Adrenal gland (tissue), 12 donors: ENCODE results near the gene KASH5. TPM values are rescaled to one million over a fixed set of nuclear protein-coding genes. Genes with fewer than 3 reads are reported as not detected.
A peak's percentile ranks its signal among the peaks of the same experiment; 100 is the strongest.

Experiments
- DNase-seq, 7 donors: peaks; one replicate each; pipeline ENCODE4 v3.0.0-alpha.2; 2019 to 2020
- H3K27ac ChIP-seq, 5 donors: fragments of 200-600 bp; sonication (generic) in 4 of 5; 1 replicate in 3 of 5; 2 replicates in 2 of 5; pipeline versions ENCODE4 v1.5.1 to v1.8.0; 2016 to 2020; ENCODE audit warnings: mild to moderate bottlenecking in 1 of 5
- H3K27me3 ChIP-seq: fragments of 200-600 bp; 2 replicates; pipeline ENCODE4 v1.8.0; 2021
- H3K36me3 ChIP-seq, 2 donors: fragments of 200-600 bp; replicated peaks in 1 of 2; 1 replicate in 1 of 2; 2 replicates in 1 of 2; pipeline versions ENCODE4 v1.5.1 to v1.8.0; 2018 to 2022
- H3K4me1 ChIP-seq, 2 donors: fragments of 200-600 bp; replicated peaks in 1 of 2; 1 replicate in 1 of 2; 2 replicates in 1 of 2; pipeline versions ENCODE4 v1.5.1 to v1.8.0; 2018 to 2021
- H3K4me3 ChIP-seq, 4 donors: fragments of 200-600 bp; sonication (generic) in 3 of 4; one replicate each; pipeline ENCODE4 v1.5.1; 2016 to 2018
- H3K9me3 ChIP-seq, 3 donors: fragments of 200-600 bp; sonication (generic) in 1 of 3; replicated peaks in 1 of 3; 1 replicate in 2 of 3; 2 replicates in 1 of 3; pipeline versions ENCODE4 v1.5.1 to v1.8.0; 2016 to 2021
- POLR2A ChIP-seq, 2 donors: fragments of 450-650 bp; IDR thresholded peaks; one replicate each; pipeline ENCODE4 v1.6.1; 2017; ENCODE audit warnings: antibody characterized with exemption in 2 of 2, mild to moderate bottlenecking in 2 of 2, moderate library complexity in 1 of 2
- WGBS, 4 donors: extraction: QIAGEN DNeasy Blood & Tissue Kit in 2 of 4; methylation state at CpG; one replicate each; pipeline versions ENCODE4 v1.1.5 to v1.1.7; 2013 to 2017; 5-methylcytosine and 5-hydroxymethylcytosine counted together
- intact Hi-C, 2 donors: fragments of 100-400 bp; cut with DNase I; formaldehyde crosslinking; loops; one replicate each; pipeline versions ENCODE4 v1.14.1 to v1.15.0; 2022 to 2023
- polyA plus RNA-seq, 3 donors: library from polyadenylated mRNA; stranded (reverse); fragments of 200-250 nt in 2 of 3; fragments of 350-450 nt in 1 of 3; fragmentation: Illumina TruSeq in 1 of 3; extraction: RNeasy Lipid Tissue Mini Kit (QIAGEN cat#74804) in 1 of 3; gene quantifications; one replicate each; pipeline ENCODE4 v1.2.3, GENCODE V29; 2013 to 2014
- total RNA-seq, 9 donors: library from RNA; depleted of rRNA in 4 of 9; stranded (reverse); fragments of >200 nt in 4 of 9; fragments of 120-200 nt in 1 of 9; fragmentation: NEBNext Ultra II Directional in 1 of 9; extraction: Animal tissue kit (Norgen Biotek cat#: 25700) in 1 of 9; gene quantifications; one replicate each; pipeline versions ENCODE4 v1.1.0 to v1.2.4, GENCODE V29; 2013 to 2023
- TF ChIP-seq, protein P1 (sequence below), 6 experiments: fragments of 450-650 bp in 4 of 6; fragments of 200-600 bp in 2 of 6; sonication (generic) in 1 of 6; IDR thresholded peaks; 1 replicate in 5 of 6; 2 replicates in 1 of 6; pipeline versions ENCODE4 v1.5.1 to v1.8.0; 2016 to 2021; ENCODE audit warnings: antibody characterized with exemption in 6 of 6, mild to moderate bottlenecking in 2 of 6, moderate library complexity in 1 of 6
- donor health status: healthy with polysubstance abuse.
- donor health status: Bipolar disorder and iron deficiency.
- donor health status: DM: yes; HTN: yes; CAD: no.
- donor health status: DM: no; HTN: no; CAD: no.
- donor health status: DM: no; HTN: no; CAD: no.
- donor health status: DM: yes; HTN: yes; CAD: no.

The KASH5 gene
- total and polyA plus RNA-seq, 12 donors, result 0.74 to 0.97 TPM; not detected in 10

DNA sequence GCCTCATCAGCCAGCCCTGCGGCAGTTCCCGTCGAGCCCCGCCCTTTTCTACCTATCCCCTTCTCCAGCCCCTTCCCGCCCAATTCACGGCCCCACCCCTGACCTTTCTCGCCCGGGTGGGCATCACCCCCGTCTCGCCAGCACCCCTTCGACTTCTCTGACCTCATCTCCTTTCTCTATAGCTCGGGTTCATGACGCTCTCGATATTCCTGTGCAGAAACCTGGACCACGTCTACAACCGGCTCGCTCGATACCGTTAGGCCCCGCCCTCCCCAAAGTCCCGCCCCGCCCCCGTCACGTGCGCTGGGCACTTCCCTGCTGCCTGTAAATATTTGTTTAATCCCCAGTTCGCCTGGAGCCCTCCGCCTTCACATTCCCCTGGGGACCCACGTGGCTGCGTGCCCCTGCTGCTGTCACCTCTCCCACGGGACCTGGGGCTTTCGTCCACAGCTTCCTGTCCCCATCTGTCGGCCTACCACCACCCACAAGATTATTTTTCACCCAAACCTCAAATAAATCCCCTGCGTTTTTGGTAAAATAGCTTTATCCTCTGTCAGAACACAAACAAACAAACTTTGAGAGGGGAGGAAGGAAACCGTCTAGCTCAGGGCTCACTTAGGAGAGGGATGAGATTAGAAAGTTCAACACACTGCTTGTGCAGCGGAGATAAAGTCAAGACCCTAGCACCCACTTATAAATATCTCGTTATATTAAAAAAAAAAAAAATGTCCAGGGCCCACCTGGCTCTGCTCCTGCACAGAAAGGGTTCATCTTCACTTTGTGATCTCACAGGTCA, 47.8 kb upstream of the KASH5 start:
- DNase-seq, result peak; percentile 65 to 80 (median 74)
- H3K36me3 ChIP-seq, result peaks cover 0 to 13% of the 10 kb centered on the region in 2 donors
- H3K4me1 ChIP-seq, result peaks cover 6 to 13% of the 10 kb centered on the region in 2 donors
- TF ChIP-seq POLR2A (IDR thresholded peaks at IDR 0.05), result no peak
- TF ChIP-seq, protein P1, sequence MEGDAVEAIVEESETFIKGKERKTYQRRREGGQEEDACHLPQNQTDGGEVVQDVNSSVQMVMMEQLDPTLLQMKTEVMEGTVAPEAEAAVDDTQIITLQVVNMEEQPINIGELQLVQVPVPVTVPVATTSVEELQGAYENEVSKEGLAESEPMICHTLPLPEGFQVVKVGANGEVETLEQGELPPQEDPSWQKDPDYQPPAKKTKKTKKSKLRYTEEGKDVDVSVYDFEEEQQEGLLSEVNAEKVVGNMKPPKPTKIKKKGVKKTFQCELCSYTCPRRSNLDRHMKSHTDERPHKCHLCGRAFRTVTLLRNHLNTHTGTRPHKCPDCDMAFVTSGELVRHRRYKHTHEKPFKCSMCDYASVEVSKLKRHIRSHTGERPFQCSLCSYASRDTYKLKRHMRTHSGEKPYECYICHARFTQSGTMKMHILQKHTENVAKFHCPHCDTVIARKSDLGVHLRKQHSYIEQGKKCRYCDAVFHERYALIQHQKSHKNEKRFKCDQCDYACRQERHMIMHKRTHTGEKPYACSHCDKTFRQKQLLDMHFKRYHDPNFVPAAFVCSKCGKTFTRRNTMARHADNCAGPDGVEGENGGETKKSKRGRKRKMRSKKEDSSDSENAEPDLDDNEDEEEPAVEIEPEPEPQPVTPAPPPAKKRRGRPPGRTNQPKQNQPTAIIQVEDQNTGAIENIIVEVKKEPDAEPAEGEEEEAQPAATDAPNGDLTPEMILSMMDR (IDR thresholded peaks at IDR 0.05), result no peak
- no peaks in the 10 kb centered on the region for H3K27me3 ChIP-seq
- H3K4me3 ChIP-seq, result peak overlapping the region in 1 of 4 donors; percentile 58
- H3K9me3 ChIP-seq, result no peaks in the 10 kb centered on the region
- 17 to 37% (median 25%) methylated on average over 36 of the region's 36 CpGs for WGBS, 4 donors
- peak overlapping the region in 4 of 5 donors; percentile 65 to 93 (median 84) for H3K27ac ChIP-seq
- intact Hi-C loops, result no loop called here

DNA sequence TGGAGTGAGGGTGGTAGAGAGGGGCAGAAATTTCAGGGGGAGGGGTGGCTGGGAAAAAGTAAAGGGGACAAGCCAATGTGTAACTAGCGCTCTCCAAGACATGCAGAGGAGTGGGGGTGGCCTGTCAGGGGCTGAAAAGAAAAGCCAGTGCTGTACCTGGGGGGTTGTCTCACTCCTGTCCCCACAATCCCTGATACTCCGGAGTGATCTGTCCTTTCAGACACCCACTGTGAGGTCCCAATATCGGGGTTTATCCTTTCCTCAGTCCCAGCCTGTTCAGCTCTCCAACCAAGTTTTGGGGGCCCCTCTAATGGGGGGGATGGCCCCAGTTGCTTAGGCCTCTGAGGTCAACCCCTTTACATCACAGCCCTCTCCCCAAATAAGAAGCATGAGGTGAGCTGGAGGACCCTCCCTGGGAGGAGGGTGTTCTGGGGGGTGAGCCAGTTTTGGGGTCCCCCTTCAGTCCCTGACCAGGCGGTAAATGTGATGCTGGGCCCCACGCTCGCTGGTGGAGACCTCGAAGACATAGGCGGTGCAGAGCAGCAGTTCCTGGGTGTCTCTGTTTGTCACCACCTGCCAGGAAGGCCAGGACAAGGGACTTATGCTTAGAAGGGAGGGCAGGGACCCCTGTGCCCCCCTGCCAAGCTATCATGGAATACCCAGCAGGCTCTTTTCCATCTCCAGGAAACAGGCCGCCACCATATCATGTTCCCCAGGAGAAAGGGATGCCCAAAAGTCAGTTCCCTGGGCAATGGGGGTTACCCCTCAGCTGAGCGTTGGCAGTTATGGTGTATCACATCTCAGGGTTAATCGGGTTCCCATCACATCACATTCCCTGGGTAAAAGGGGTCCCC, 47.0 kb upstream of the KASH5 start:
- Histone ChIP-seq H3K27me3 (no peaks in the 10 kb centered on the region), H3K4me1 (peaks cover 6 to 13% of the 10 kb centered on the region in 2 donors), H3K4me3 (no peak overlapping the region), H3K9me3 (no peaks in the 10 kb centered on the region), H3K36me3 (peaks cover 0 to 20% of the 10 kb centered on the region in 2 donors), H3K27ac (peak overlapping the region in 2 of 5 donors; percentile 82 to 87)
- WGBS, 4 donors, result 86 to 91% (median 90%) methylated on average over 10 to 11 of the region's 11 CpGs
- intact Hi-C loops, result no loop called here
- TF ChIP-seq, protein P1 (IDR thresholded peaks at IDR 0.05), result no peak
- no peak for TF ChIP-seq POLR2A (IDR thresholded peaks at IDR 0.05)
- DNase-seq, result peak in 1 of 7 donors; percentile 15

DNA sequence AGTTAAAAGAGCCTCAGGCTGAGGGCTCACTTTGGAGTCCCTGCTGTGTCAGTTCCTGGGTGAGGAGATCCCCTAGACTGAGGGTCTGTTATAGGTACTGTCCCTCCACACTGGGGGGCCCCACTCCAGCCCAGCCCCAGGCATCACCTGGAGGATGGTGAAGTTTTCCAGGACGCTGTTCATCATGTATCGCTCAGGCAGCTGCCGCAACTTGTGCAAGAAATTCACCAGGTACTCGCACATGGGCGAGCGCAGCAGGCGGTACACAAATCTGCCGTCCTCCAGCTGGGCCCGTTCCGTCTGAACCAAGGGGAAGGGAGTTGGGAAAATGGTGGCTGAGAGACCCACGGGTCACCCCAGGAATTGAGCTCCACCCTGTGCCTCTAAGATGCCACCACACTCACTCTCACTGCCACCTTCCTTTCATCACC, 45.7 kb upstream of the KASH5 start:
- DNase-seq, result peak in 1 of 7 donors; percentile 12
- intact Hi-C loops, result no loop called here
- WGBS, 4 donors, result 76 to 94% (median 90%) methylated on average over 4 to 11 of the region's 11 CpGs

More for the DNA sequence above, 45.7 kb upstream of the KASH5 start:
- H3K9me3 ChIP-seq, result no peaks in the 10 kb centered on the region
- H3K36me3 ChIP-seq, result peaks cover 0 to 31% of the 10 kb centered on the region in 2 donors
- H3K4me3 ChIP-seq, result no peak overlapping the region
- peaks cover 6 to 13% of the 10 kb centered on the region in 2 donors for H3K4me1 ChIP-seq
- no peaks in the 10 kb centered on the region for H3K27me3 ChIP-seq
- TF ChIP-seq, protein P1 (IDR thresholded peaks at IDR 0.05), result no peak
- no peak for TF ChIP-seq POLR2A (IDR thresholded peaks at IDR 0.05)
- H3K27ac ChIP-seq, result no peak overlapping the region
